SK-N-SH (cell line): Measurements from ENCODE around the gene ATP6V1G1. TPM values are rescaled to one million over a fixed set of nuclear protein-coding genes. Genes with fewer than 3 reads are reported as not detected.

ENCODE experiments used
- CTCF ChIA-PET: fragments of 300-600, 350-600 bp; formaldehyde crosslinking; extraction: SDS; loops from one replicate; lab custom pipeline; 2021; lab: Yijun Ruan, JAX
- POLR2A ChIA-PET: fragments of 350-600 bp; sonication (Branson Sonifier 250); formaldehyde crosslinking; extraction: SDS; loops from one replicate; lab custom pipeline; 2020; ENCODE audit warnings: antibody characterized with exemption, inconsistent platforms; lab: Yijun Ruan, JAX
- DNase-seq: peaks from one replicate; pipeline ENCODE4 v3.0.0; 2012
- H2AFZ ChIP-seq: fragments of 200-600 bp; sonication (generic); 2 replicates; pipeline ENCODE4 v1.8.1; 2016; ENCODE audit warnings: antibody characterized with exemption, mild to moderate bottlenecking, low read depth
- H3F3A ChIP-seq: fragments of 200-600 bp; sonication (generic); replicated peaks from 2 replicates; pipeline ENCODE3; 2016; ENCODE audit warnings: antibody characterized with exemption, mild to moderate bottlenecking; ENCODE audit not compliant: insufficient read depth
- H3K27ac ChIP-seq, 2 experiments: fragments of 200-500 bp in 1 of 2; fragments of 200-600 bp in 1 of 2; sonication (Bioruptor generic) in 1 of 2; sonication (generic), shearing (Covaris generic) in 1 of 2; 2 replicates each; pipeline versions ENCODE4 v1.5.1 to v1.6.1; 2014 to 2016; ENCODE audit warnings: low read depth in 2 of 2, inconsistent platforms in 1 of 2, low read length in 1 of 2, mild to moderate bottlenecking in 1 of 2, mixed read lengths in 1 of 2
- H3K27me3 ChIP-seq: fragments of 200-600 bp; sonication (generic), shearing (Covaris generic); 2 replicates; pipeline ENCODE4 v1.6.1; 2016; ENCODE audit warnings: mixed run types; ENCODE audit not compliant: insufficient read depth
- H3K36me3 ChIP-seq, 2 experiments: fragments of 200-500 bp in 1 of 2; fragments of 200-600 bp in 1 of 2; sonication (Bioruptor generic) in 1 of 2; sonication (generic) in 1 of 2; replicated peaks in 1 of 2; 2 replicates each; pipeline versions ENCODE3 to v1.5.1; 2014 to 2016; ENCODE audit warnings: low read length in 1 of 2, mild to moderate bottlenecking in 1 of 2; ENCODE audit not compliant: insufficient read depth in 2 of 2, control insufficient read depth in 1 of 2
- H3K4me1 ChIP-seq, 2 experiments: fragments of 200-500 bp in 1 of 2; fragments of 200-600 bp in 1 of 2; sonication (Bioruptor generic) in 1 of 2; sonication (generic), shearing (Covaris generic) in 1 of 2; 2 replicates each; pipeline versions ENCODE4 v1.5.1 to v1.6.1; 2014 to 2016; ENCODE audit warnings: low read depth in 1 of 2, low read length in 1 of 2, mixed run types in 1 of 2; ENCODE audit not compliant: insufficient read depth in 2 of 2, control insufficient read depth in 1 of 2
- H3K4me2 ChIP-seq: fragments of 200-600 bp; sonication (generic), shearing (Covaris generic); 2 replicates; pipeline ENCODE4 v1.6.1; 2017; ENCODE audit warnings: mixed run types
- H3K4me3 ChIP-seq, 2 experiments: fragments of 200-500 bp in 1 of 2; fragments of 200-600 bp in 1 of 2; sonication (Bioruptor generic) in 1 of 2; sonication (generic), shearing (Covaris generic) in 1 of 2; 2 replicates each; pipeline versions ENCODE4 v1.5.1 to v1.8.1; 2014 to 2016; ENCODE audit warnings: low read depth in 2 of 2, inconsistent platforms in 1 of 2, low read length in 1 of 2, mild to moderate bottlenecking in 1 of 2, mixed read lengths in 1 of 2, moderate library complexity in 1 of 2
- H3K79me2 ChIP-seq: fragments of 200-600 bp; sonication (generic); 2 replicates; pipeline ENCODE4 v1.8.1; 2017; ENCODE audit warnings: mild to moderate bottlenecking; ENCODE audit not compliant: insufficient read depth
- H3K9ac ChIP-seq: fragments of 200-600 bp; sonication (generic); 2 replicates; pipeline ENCODE4 v1.6.1; 2017; ENCODE audit warnings: mixed run types
- H3K9me2 ChIP-seq: fragments of 200-600 bp; sonication (generic); 2 replicates; pipeline ENCODE4 v1.6.1; 2017; ENCODE audit warnings: mixed run types
- H3K9me3 ChIP-seq: fragments of 200-600 bp; sonication (generic); 2 replicates; pipeline ENCODE4 v1.6.1; 2017; ENCODE audit warnings: mixed run types, mild to moderate bottlenecking, moderate library complexity
- H4K20me1 ChIP-seq: fragments of 200-600 bp; sonication (generic); 2 replicates; pipeline ENCODE4 v1.6.1; 2017; ENCODE audit warnings: mild to moderate bottlenecking, mixed run types; ENCODE audit not compliant: insufficient read depth
- CHD2 ChIP-seq: fragments of 150-350 bp; IDR thresholded peaks from 2 replicates; pipeline ENCODE4 v1.6.1; 2018; ENCODE audit warnings: low read length; ENCODE audit not compliant: partially characterized antibody
- CTCF ChIP-seq: fragments of 200-600 bp; sonication (generic); IDR thresholded peaks from 2 replicates; pipeline ENCODE4 v1.6.1; 2017; ENCODE audit warnings: antibody characterized with exemption, mild to moderate bottlenecking, moderate library complexity
- EP300 ChIP-seq, 2 experiments: IDR thresholded peaks; 2 replicates each; pipeline versions ENCODE4 v1.4.0 to v1.6.1; 2012; ENCODE audit warnings: borderline replicate concordance in 1 of 2, low read depth in 1 of 2, low read length in 1 of 2
- FOXJ3 ChIP-seq: sonication (generic); formaldehyde crosslinking; IDR thresholded peaks from 2 replicates; pipeline ENCODE4 v1.5.1; 2020; ENCODE audit warnings: mild to moderate bottlenecking, missing genetic modification reagents
- FOXM1 ChIP-seq: IDR thresholded peaks from 2 replicates; pipeline ENCODE4 v1.4.0; 2012; ENCODE audit warnings: low read depth, mild to moderate bottlenecking
- GABPA ChIP-seq: IDR thresholded peaks from 2 replicates; pipeline ENCODE4 v1.4.0; 2012; ENCODE audit warnings: low read depth, mild to moderate bottlenecking
- IRF3 ChIP-seq: fragments of 150-350 bp; IDR thresholded peaks from 2 replicates; pipeline ENCODE4 v1.6.1; 2016; ENCODE audit warnings: mild to moderate bottlenecking, low read depth, low read length
- MAX ChIP-seq: IDR thresholded peaks from 2 replicates; pipeline ENCODE4 v1.4.0; 2012; ENCODE audit warnings: low read depth
- MEF2A ChIP-seq: IDR thresholded peaks from 2 replicates; pipeline ENCODE4 v1.4.0; 2012; ENCODE audit warnings: low read depth, borderline replicate concordance
- MXI1 ChIP-seq: IDR thresholded peaks from 2 replicates; pipeline ENCODE4 v1.6.1; 2012; ENCODE audit warnings: mild to moderate bottlenecking, low read depth, low read length, improper control_type of control experiment
- NFIC ChIP-seq: IDR thresholded peaks from 2 replicates; pipeline ENCODE4 v1.4.0; 2012; ENCODE audit warnings: borderline replicate concordance
- NRF1 ChIP-seq: IDR thresholded peaks from 2 replicates; pipeline ENCODE4 v1.6.1; 2012; ENCODE audit warnings: low read depth, mild to moderate bottlenecking, low read length
- RFX5 ChIP-seq: IDR thresholded peaks from 2 replicates; pipeline ENCODE4 v1.6.1; 2012; ENCODE audit warnings: mild to moderate bottlenecking, improper control_type of control experiment, low read length
- RXRA ChIP-seq: IDR thresholded peaks from 2 replicates; pipeline ENCODE4 v1.4.0; 2012; ENCODE audit warnings: low read depth, mild to moderate bottlenecking, borderline replicate concordance
- SIN3A ChIP-seq: IDR thresholded peaks from 2 replicates; pipeline ENCODE4 v1.6.1; 2012; ENCODE audit warnings: low read depth, mild to moderate bottlenecking, low read length, moderate library complexity, borderline replicate concordance
- USF2 ChIP-seq: fragments of 150-350 bp; IDR thresholded peaks from 2 replicates; pipeline ENCODE4 v1.6.1; 2017; ENCODE audit warnings: antibody characterized with exemption, low read length, low read depth, borderline replicate concordance
- YY1 ChIP-seq: IDR thresholded peaks from 2 replicates; pipeline ENCODE4 v1.4.0; 2012; ENCODE audit warnings: low read depth, mild to moderate bottlenecking
- ZBTB33 ChIP-seq: IDR thresholded peaks from 2 replicates; pipeline ENCODE4 v1.4.0; 2012; ENCODE audit warnings: low read depth, borderline replicate concordance
- WGBS: methylation state at CpG from one replicate; pipeline ENCODE4 v1.1.6; 2017; ENCODE audit warnings: low lambda C conversion rate; 5-methylcytosine and 5-hydroxymethylcytosine counted together
- polyA plus RNA-seq, 3 experiments: library from polyadenylated mRNA; depleted of rRNA; stranded (reverse); fragments of >200 nt; gene quantifications; 2 replicates each; pipeline ENCODE4 v1.2.3, GENCODE V29; 2012

ATP6V1G1 gene
- polyA plus RNA-seq, 1 of the 3 experiments (the other 2 are of a cell fraction): 119 TPM

GRCh38 chr9:114641967-114642366 is 54.4 kb downstream of the ATP6V1G1 start:
- Histone ChIP-seq H3K9ac (no peak overlapping the region), H3K4me1 (no peaks in the 10 kb centered on the region), H2AFZ (no peak overlapping the region), H4K20me1 (no peaks in the 10 kb centered on the region), H3K36me3 (peaks cover 10 to 21% of the 10 kb centered on the region in 2 experiments), H3K4me3 (no peak overlapping the region), H3F3A (no peaks in the 10 kb centered on the region), H3K27ac (no peak overlapping the region), H3K4me2 (no peak overlapping the region), H3K27me3 (no peaks in the 10 kb centered on the region), H3K9me2 (no peaks in the 10 kb centered on the region), H3K79me2 (no peaks in the 10 kb centered on the region), H3K9me3 (no peaks in the 10 kb centered on the region)
- WGBS: 100% methylated on average over 1 of the region's 1 CpG
- TF ChIP-seq GABPA: no peak
- no peak for TF ChIP-seq SIN3A
- no peak for TF ChIP-seq RFX5
- TF ChIP-seq NFIC: no peak
- TF ChIP-seq YY1: no peak
- TF ChIP-seq USF2: no peak
- no peak for TF ChIP-seq FOXJ3 (CRISPR knock-in tag)
- TF ChIP-seq FOXM1: no peak
- POLR2A ChIA-PET: no interaction called here
- DNase-seq: no peak
- CTCF ChIA-PET: interaction anchor here (1.1 to 4.4 kb wide), 2 partner anchors 11 to 20 kb away, joined by 3 to 17 read pairs; no protein-coding TSS in a partner anchor

GRCh38 chr9:114643001-114643400 is 55.4 kb downstream of the ATP6V1G1 start:
- H2AFZ ChIP-seq: no peak overlapping the region
- H3K4me1 ChIP-seq: no peaks in the 10 kb centered on the region
- ChIA-PET CTCF (interaction anchor here (1.1 to 4.4 kb wide), 2 partner anchors 10 to 19 kb away, joined by 3 to 17 read pairs; no protein-coding TSS in a partner anchor), POLR2A (no interaction called here)
- H3K79me2 ChIP-seq: no peaks in the 10 kb centered on the region
- 82% methylated on average over 4 of the region's 8 CpGs for WGBS
- H3K4me3 ChIP-seq: no peak overlapping the region
- H3K9me3 ChIP-seq: no peaks in the 10 kb centered on the region
- no peak for TF ChIP-seq RXRA
- TF ChIP-seq FOXJ3 (CRISPR knock-in tag): no peak
- no peak for TF ChIP-seq EP300 (IDR thresholded peaks at IDR 0.05; ENCODE audit: borderline replicate concordance in 1 of 2, low read depth in 1 of 2, low read length in 1 of 2)
- no peak for TF ChIP-seq MXI1
- no peak for TF ChIP-seq NFIC
- no peak for TF ChIP-seq FOXM1
- TF ChIP-seq ZBTB33: no peak
- no peak for TF ChIP-seq MAX
- TF ChIP-seq CHD2: no peak
- no peak for TF ChIP-seq USF2
- no peak for TF ChIP-seq IRF3
- no peak for TF ChIP-seq MEF2A
- no peak for TF ChIP-seq NRF1
- TF ChIP-seq CTCF: no peak
- peaks cover 10 to 21% of the 10 kb centered on the region in 2 experiments for H3K36me3 ChIP-seq
- no peak overlapping the region for H3K9ac ChIP-seq
- no peak for DNase-seq
- H3F3A ChIP-seq: no peaks in the 10 kb centered on the region
- H3K27me3 ChIP-seq: no peaks in the 10 kb centered on the region
- no peak overlapping the region for H3K27ac ChIP-seq
- H4K20me1 ChIP-seq: no peaks in the 10 kb centered on the region
- H3K4me2 ChIP-seq: no peak overlapping the region
- no peaks in the 10 kb centered on the region for H3K9me2 ChIP-seq
